ENCODE measurements around the gene PBOV1.

- no peak for TF ChIP-seq POLR2A (IDR thresholded peaks at IDR 0.05; ENCODE audit: low read depth, low read length)
- no peak for TF ChIP-seq POLR2AphosphoS5 (IDR thresholded peaks at IDR 0.05; ENCODE audit: low read depth, low read length)
- TF ChIP-seq SPI1 (IDR thresholded peaks at IDR 0.05; ENCODE audit: low read depth, low read length) = no peak
- no peak for TF ChIP-seq TAF1 (IDR thresholded peaks at IDR 0.05; ENCODE audit: low read depth, low read length)
- no peak for TF ChIP-seq POU2F2 (IDR thresholded peaks at IDR 0.05; ENCODE audit: low read depth, low read length)
- no peak for TF ChIP-seq PAX5 (IDR thresholded peaks at IDR 0.05; ENCODE audit: insufficient read depth, low read length, severe bottlenecking)
These were observed 11.4 kb downstream of the PBOV1 start for GRCh38 chr6:138206862-138207261.
